Progenitor cell of endocrine pancreas (in vitro differentiated cells): ENCODE results near the gene YTHDF1. TPM values are rescaled to one million over a fixed set of nuclear protein-coding genes. Genes with fewer than 3 reads are reported as not detected.

ENCODE experiments used
- DNase-seq: peaks from one replicate; pipeline ENCODE4 v3.0.0; 2021; ENCODE audit warnings: low spot score; ENCODE audit not compliant: unreplicated experiment
- H3K27ac Mint-ChIP-seq: 2 replicates; pipeline ENCODE4 v1.8.0; 2021; ENCODE audit warnings: mild to moderate bottlenecking, moderate library complexity, mixed read lengths
- H3K27me3 Mint-ChIP-seq: 2 replicates; pipeline ENCODE4 v1.8.0; 2021; ENCODE audit warnings: mixed read lengths
- H3K36me3 Mint-ChIP-seq: 2 replicates; pipeline ENCODE4 v1.8.0; 2022; ENCODE audit warnings: mixed read lengths; ENCODE audit not compliant: insufficient read depth
- H3K4me1 Mint-ChIP-seq: 2 replicates; pipeline ENCODE4 v1.8.0; 2021; ENCODE audit warnings: low read depth, mixed read lengths
- H3K4me3 Mint-ChIP-seq: 2 replicates; pipeline ENCODE4 v1.8.0; 2021; ENCODE audit warnings: low read depth, mild to moderate bottlenecking, moderate library complexity, mixed read lengths
- H3K9me3 Mint-ChIP-seq: 2 replicates; pipeline ENCODE4 v1.8.0; 2021; ENCODE audit warnings: low read depth, mixed read lengths
- total RNA-seq: library from RNA; stranded (reverse); gene quantifications from 2 replicates; pipeline ENCODE4 v1.2.1, GENCODE V29; 2021
- TF ChIP-seq, protein P1 (sequence below): fragments of 200-600 bp; sonication (generic); IDR thresholded peaks from one replicate; pipeline ENCODE4 v1.5.0; 2021; ENCODE audit warnings: antibody characterized with exemption, mild to moderate bottlenecking; ENCODE audit not compliant: unreplicated experiment

The YTHDF1 gene
- total RNA-seq, 1 donor from 2014 or later: 53.8 TPM

DNA sequence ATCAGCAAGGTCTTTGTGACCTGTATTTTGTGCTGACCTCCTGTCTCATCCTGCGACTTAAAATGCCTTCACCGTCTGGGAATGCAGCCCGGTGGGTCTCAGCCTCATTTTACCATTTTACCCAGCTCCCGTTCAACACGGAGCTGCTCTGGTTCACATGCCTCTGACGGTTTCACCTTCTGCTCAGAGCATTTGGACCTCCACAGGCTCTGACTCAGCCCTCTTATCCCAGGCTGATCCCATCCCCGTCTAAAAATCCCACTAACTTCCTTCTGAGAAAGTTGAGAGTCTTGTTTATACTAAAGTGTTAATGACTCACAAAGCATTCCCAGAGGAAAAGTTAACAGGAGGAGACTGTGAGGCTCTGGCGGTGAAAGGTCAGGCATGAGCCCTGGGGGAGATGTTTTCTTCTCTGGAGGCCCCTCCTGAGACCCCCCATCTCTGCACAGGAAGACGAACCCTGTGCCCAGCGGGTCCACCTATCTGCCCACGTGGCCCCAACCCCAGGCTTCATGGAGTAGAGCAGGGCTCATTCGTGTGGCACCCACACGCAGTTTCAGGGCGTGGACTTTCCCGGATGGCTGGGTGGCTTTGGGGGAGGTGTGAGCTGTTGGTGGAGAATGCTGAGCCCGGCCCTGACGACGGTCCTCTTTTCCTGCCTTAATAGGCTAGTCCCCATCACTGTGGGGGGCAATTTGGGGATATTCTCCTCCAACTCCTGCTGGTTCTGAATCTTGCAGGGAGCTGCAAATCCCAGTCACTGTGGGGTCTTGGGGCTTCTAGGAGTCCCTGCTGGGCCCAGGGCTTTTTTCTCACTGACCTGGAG is 16.5 kb upstream of the YTHDF1 start:
- Mint-ChIP-seq H3K4me1 (peaks cover 3% of the 10 kb centered on the region), H3K27ac (no peak overlapping the region)

DNA sequence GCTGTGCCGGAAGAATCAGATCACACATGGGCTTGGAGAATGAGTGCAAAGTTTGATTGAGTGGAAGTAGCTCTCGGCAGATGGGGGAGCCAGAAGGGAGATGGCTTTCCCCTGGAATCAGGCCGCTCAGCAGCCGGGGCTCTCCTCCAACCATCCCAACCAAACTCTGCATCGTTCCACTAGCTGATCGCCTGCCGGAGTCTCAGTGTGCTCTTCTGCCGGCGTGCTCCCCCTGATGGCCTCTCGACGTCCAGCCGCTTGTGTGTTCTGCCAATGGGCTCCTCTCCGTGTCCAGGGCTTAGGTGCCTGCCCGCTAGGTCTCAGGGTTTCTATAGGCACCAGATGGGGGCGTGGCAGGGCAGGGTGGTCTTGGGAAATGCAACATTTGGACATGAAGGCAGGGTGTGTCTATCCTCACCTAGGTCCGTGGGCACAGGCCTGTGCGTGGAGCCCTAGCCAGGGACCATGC is 14.9 kb upstream of the YTHDF1 start:
- Mint-ChIP-seq H3K36me3 (no peaks in the 10 kb centered on the region), H3K27me3 (peaks cover 36% of the 10 kb centered on the region)

More for the DNA sequence above, 16.5 kb upstream of the YTHDF1 start:
- no peak for DNase-seq
- Mint-ChIP-seq H3K9me3 (no peaks in the 10 kb centered on the region), H3K4me3 (no peak overlapping the region), H3K27me3 (peaks cover 36% of the 10 kb centered on the region), H3K36me3 (no peaks in the 10 kb centered on the region)
- TF ChIP-seq, protein P1, sequence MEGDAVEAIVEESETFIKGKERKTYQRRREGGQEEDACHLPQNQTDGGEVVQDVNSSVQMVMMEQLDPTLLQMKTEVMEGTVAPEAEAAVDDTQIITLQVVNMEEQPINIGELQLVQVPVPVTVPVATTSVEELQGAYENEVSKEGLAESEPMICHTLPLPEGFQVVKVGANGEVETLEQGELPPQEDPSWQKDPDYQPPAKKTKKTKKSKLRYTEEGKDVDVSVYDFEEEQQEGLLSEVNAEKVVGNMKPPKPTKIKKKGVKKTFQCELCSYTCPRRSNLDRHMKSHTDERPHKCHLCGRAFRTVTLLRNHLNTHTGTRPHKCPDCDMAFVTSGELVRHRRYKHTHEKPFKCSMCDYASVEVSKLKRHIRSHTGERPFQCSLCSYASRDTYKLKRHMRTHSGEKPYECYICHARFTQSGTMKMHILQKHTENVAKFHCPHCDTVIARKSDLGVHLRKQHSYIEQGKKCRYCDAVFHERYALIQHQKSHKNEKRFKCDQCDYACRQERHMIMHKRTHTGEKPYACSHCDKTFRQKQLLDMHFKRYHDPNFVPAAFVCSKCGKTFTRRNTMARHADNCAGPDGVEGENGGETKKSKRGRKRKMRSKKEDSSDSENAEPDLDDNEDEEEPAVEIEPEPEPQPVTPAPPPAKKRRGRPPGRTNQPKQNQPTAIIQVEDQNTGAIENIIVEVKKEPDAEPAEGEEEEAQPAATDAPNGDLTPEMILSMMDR: no peak

DNA sequence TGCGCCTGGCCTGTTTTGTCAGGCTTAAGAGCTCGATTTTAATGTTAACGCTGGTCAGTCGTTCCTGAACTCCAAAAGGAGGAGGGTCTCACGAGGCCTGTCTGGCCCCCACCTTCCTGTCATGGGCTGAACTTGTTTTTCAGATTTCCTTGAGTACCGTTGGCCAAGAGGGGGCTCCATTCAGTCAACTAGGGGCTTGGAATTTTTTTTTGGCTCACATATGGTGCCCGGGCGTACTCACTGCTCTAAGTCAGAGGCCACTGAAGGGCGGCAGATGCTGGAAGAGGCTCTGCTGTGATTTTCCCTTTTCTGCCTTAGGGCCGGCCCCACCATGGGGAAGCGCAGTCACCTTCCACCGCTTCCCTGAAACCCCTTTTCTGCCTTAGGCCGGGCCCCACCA is 12.9 kb upstream of the YTHDF1 start:
- no peak for DNase-seq
- Mint-ChIP-seq H3K36me3 (no peaks in the 10 kb centered on the region), H3K27ac (no peak overlapping the region), H3K27me3 (peaks cover 36% of the 10 kb centered on the region), H3K4me3 (no peak overlapping the region), H3K9me3 (no peaks in the 10 kb centered on the region), H3K4me1 (no peaks in the 10 kb centered on the region)
- TF ChIP-seq, protein P1: no peak

More for the DNA sequence above, 14.9 kb upstream of the YTHDF1 start:
- Mint-ChIP-seq H3K4me1 (peaks cover 3% of the 10 kb centered on the region), H3K9me3 (no peaks in the 10 kb centered on the region), H3K4me3 (no peak overlapping the region), H3K27ac (no peak overlapping the region)
- DNase-seq: no peak
- TF ChIP-seq, protein P1: peak; percentile 59

DNA sequence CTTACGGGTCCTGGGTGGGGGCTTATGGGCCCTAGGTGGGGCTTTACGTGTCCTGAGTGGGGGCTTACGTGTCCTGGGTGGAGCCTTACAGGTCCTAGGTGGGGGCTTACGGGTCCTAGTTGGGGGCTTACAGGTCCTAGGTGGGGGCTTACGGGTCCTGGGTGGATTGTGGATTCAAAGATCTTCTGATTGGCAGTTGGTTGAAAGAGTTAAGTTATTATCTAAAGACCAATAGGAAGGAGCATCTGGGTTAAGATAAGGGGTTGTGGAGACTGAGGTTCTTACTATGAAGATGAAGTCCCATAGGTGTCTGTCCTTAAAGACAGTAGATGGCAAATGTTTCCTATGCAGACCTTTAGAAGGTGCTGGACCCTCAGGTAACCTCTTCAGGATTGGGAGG is 11.3 kb upstream of the YTHDF1 start:
- H3K27me3 Mint-ChIP-seq: peaks cover 39% of the 10 kb centered on the region
- H3K4me3 Mint-ChIP-seq: no peak overlapping the region
- no peak for DNase-seq
- H3K36me3 Mint-ChIP-seq: no peaks in the 10 kb centered on the region
- H3K4me1 Mint-ChIP-seq: no peaks in the 10 kb centered on the region
- no peaks in the 10 kb centered on the region for H3K9me3 Mint-ChIP-seq
- H3K27ac Mint-ChIP-seq: no peak overlapping the region
- TF ChIP-seq, protein P1: no peak

DNA sequence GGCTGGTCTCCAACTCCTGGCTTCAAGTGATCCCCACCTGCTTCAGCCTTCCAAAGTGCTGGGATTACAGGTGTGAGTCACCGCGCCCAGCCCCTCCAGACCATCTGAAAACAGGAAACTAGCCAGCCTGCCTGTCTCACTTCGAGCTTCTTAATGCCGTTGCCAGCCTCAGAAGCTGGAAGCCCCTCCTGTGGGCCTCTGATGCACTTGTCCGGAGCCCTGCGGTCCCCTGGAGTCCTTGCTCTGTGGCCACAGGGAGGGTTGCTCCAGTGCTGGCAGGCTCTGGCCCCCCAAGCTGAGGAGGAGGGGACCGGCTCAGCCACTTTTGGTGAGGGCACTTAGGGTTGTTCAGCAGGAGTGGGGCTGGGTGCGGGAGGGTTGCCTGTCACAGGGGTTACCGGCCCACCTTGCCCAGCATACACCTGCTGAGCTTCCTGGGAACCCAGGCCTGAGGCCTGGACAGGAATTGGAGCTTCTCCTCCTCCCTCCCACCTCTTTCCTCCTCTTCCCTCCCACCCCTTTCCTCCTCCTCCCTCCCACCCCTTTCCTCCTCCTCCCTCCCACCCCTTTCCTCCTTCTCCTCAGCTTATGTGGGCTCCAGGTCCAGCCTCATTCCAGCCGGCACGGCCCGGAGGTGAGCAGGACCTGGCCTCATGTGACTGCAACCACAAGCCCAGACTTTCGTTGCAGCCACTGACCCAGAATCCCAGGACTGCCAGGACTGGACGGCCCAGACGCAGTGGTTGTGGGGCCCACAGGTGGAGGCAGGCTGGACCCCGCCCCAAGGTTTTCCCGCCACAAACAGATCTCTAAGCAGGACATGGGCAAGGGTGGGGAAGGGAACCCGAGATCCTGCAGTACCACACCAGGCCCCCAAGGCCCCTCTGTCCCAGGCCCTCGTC is 10.4 kb upstream of the YTHDF1 start:
- Mint-ChIP-seq H3K27ac (no peak overlapping the region), H3K4me3 (no peak overlapping the region), H3K9me3 (no peaks in the 10 kb centered on the region), H3K36me3 (no peaks in the 10 kb centered on the region), H3K4me1 (no peaks in the 10 kb centered on the region), H3K27me3 (peaks cover 32% of the 10 kb centered on the region)
- TF ChIP-seq, protein P1: no peak
- no peak for DNase-seq
